ENCODE measurements around the gene TBC1D25. TPM values are rescaled to one million over a fixed set of nuclear protein-coding genes. Genes with fewer than 3 reads are reported as not detected.

TBC1D25 gene
- total RNA-seq, 4 donors from 2014 or later: 7.7 to 14.1 (median 11.8) TPM

- TF ChIP-seq, protein P1, sequence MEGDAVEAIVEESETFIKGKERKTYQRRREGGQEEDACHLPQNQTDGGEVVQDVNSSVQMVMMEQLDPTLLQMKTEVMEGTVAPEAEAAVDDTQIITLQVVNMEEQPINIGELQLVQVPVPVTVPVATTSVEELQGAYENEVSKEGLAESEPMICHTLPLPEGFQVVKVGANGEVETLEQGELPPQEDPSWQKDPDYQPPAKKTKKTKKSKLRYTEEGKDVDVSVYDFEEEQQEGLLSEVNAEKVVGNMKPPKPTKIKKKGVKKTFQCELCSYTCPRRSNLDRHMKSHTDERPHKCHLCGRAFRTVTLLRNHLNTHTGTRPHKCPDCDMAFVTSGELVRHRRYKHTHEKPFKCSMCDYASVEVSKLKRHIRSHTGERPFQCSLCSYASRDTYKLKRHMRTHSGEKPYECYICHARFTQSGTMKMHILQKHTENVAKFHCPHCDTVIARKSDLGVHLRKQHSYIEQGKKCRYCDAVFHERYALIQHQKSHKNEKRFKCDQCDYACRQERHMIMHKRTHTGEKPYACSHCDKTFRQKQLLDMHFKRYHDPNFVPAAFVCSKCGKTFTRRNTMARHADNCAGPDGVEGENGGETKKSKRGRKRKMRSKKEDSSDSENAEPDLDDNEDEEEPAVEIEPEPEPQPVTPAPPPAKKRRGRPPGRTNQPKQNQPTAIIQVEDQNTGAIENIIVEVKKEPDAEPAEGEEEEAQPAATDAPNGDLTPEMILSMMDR (IDR thresholded peaks at IDR 0.05; ENCODE audit: low read depth): no peak
Observed at GRCh38 chrX:48597353-48598264, 58.1 kb downstream of the TBC1D25 start, which contains the start of gene WDR13. TSS of gene WDR13 (plus strand) at chrX:48597492. CDS start at chrX:48597997, 505 bp downstream.

GRCh38 chrX:48598614-48599013, 59.1 kb downstream of the TBC1D25 start:
- TF ChIP-seq, protein P1 (IDR thresholded peaks at IDR 0.05; ENCODE audit: low read depth): no peak

GRCh38 chrX:48599341-48599740, 59.8 kb downstream of the TBC1D25 start:
- TF ChIP-seq, protein P1 (IDR thresholded peaks at IDR 0.05; ENCODE audit: low read depth): no peak

DNA sequence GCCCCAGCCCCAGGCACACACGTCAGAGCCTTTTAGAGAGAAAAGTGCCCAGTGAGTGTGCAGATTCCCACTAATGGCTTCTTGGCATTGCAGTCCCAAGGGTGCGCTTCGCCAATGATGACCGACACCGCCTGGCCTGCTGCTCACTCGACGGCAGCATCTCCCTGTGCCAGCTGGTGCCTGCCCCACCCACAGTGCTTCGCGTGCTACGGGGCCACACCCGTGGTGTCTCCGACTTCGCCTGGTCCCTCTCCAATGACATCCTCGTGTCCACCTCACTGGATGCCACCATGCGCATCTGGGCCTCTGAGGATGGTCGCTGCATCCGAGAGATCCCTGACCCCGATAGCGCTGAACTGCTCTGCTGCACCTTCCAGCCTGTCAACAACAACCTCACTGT, 60.7 kb downstream of the TBC1D25 start:
- TF ChIP-seq, protein P1 (IDR thresholded peaks at IDR 0.05; ENCODE audit: low read depth): no peak

DNA sequence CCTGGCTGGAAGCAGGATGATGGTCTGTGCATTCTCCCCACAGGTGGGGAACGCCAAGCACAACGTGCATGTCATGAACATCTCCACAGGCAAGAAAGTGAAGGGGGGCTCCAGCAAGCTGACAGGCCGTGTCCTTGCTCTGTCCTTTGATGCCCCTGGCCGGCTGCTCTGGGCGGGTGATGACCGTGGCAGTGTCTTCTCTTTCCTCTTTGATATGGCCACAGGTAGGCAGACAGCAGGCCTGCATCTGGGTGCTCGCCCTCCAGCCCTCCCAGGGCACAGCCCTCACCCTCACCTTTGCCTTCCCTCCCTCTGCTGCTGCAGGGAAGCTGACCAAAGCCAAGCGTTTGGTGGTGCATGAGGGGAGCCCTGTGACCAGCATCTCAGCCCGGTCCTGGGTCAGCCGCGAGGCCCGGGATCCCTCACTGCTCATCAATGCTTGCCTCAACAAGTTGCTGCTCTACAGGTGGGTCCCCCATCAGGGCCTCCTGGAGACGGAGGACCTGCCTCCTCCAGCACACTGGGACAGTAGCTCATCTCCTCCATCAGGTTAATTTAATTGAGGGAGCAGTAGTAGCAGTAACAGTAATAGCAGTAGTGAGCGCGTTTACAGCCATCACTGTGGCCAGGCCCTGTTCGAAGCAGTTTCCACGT, 62.4 kb downstream of the TBC1D25 start:
- TF ChIP-seq, protein P1 (IDR thresholded peaks at IDR 0.05; ENCODE audit: low read depth): no peak

GRCh38 chrX:48604701-48605100, 65.2 kb downstream of the TBC1D25 start:
- TF ChIP-seq, protein P1 (IDR thresholded peaks at IDR 0.05; ENCODE audit: low read depth): no peak

DNA sequence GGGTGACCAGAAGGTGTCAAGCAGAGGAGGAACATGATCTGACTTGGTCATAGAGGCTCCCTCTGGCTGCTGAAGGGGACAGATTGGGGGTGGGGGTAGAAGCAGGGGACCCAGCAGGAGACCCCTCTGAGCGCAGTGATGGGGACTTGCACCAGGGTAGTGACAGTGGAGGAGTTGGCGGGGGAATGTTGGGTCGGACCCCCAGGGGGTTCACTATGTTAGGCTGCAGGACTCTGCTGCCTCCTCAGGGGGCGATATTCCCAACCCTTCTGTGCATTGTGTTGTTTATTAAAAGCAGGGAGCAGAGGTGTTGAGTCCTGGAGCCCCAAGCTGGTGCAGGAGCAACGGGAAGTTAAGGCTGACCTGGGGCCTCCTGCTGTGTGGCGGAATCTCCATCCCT, 66.6 kb downstream of the TBC1D25 start:
- TF ChIP-seq, protein P1 (IDR thresholded peaks at IDR 0.05; ENCODE audit: low read depth): no peak
